Activated T-cell treated with anti-CD3 and anti-CD28 coated beads for 1 hour (primary cell): ENCODE data around the gene SERPINA1.
"Not testable (repeated sequence)": the region's sequence is repeated elsewhere in the genome, so short reads cannot be mapped to it uniquely, and the experiment has no call there.

ENCODE experiments used
- DNase-seq: peaks from one replicate; pipeline ENCODE4 v3.0.0-alpha.2; 2020; ENCODE audit warnings: low read depth

SERPINA1 gene

GRCh38 chr14:94346065-94346786, 42.2 kb downstream of the SERPINA1 start:
- DNase-seq: not testable (repeated sequence)

GRCh38 chr14:94345344-94346064, 42.9 kb downstream of the SERPINA1 start:
- no peak for DNase-seq

DNA sequence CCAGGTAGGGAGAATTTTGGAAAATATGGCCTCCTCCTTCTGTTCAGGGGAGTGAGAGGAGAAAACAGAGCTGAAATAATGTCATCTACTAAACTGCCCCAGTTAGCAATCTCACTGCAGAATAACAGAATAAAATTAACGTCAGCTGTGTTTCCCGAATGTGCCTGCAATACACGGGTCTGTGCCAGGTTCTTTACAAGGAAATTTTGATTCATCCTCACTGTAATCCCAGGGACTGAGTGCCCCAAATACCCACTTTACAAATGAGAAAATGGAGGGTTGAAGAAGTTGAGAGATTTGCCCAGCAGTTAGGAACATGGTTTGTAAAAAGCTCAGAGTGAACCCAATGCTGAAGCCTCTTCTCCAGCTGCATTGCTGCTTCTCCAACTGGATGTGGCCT, 44.0 kb downstream of the SERPINA1 start:
- DNase-seq: no peak

DNA sequence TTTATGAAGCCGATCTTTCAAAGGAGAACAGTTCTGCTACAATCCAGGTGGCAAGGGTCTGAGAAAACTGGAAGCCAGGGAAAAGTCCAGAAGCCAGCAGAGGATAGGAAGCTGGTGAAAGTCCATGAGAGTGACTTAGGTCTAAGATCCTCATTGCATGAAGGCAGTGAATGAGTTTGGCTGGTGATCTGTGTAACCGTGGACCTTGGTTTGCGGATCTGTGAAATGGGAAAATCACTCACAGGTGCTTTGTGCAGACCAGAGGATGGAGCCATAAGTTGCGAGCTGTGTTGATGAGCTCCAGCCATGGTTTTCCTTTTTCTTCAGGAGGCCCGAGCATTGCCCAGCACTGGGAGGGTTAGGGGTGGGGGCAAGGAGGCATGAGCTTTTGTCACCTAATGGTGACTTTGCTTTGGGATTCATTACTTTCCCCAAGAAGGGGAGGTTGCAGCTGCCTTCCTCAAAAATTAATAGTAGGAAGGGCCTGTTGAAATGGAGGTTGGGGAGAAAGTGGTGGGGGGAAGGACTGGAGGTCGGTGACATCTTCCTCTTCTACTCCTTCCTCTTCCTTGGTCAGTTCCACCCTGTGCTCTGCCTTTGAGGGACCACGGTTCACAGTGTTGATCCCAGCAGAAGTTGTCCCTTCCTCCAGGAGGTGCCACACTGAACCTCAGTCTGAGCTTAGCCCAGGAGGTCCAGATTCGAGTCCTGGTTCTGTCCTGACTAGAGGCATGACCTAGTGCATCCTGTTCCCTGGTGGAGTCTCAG, 45.0 kb downstream of the SERPINA1 start:
- no peak for DNase-seq

DNA sequence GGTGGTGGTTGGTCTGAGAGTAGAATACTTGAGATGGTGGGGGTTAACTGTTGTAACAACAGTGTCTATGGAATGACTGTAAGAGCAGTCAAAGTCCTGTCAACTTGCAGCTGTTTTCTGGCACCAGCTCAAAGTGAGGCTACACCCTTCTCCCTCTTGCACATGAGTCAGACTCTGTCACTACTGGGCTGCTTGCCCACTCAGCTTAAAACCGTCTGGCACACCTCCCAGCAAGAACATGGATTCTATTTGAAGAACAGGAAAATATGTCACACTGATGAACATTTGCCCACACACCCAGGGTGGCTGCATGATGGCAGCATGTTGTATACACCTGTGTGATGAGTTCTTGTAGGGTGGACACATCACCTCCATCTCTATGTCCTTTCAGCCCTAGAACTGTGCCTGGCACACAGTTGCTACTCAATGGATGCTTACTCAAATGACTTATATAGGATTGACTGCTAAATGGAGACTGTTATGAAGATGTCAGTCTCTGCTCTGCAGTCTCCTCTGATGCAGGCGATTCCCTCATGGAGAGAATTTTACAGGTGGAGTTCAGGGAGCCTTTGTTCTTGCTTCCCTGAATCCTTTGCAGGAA, 46.0 kb downstream of the SERPINA1 start:
- no peak for DNase-seq

DNA sequence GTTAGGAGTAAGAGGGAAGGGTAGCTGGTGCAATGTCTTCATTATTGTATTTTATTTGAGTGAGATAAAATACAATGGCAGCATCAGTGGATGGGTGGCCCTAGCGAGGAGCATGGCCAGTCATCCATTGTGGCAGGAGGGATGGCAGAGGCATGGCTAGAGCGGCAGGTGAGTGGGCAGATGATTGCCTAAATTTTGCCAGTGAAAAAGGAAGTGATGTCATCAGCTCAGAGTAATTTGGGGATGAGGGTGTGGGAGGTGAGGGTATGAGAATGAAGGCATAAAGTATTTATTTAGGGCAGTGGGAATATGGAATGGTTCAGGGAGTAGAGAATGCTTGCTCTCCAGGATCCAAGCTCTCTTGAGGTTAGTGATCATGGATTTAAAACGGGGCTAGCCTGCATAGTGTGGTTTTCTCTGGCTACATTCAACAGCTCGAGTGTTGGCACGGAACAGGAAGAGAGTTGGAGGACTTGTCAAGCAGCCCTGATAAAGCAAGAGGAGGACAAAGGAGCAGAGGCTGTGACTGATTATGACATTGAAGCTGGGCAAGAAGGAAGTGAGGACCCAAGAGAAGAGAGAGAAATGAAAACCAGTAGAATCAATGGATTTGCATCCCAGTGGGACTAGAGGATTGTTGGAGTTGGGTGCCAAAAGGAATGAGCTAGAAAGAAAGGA, 46.6 kb downstream of the SERPINA1 start:
- DNase-seq: no peak

DNA sequence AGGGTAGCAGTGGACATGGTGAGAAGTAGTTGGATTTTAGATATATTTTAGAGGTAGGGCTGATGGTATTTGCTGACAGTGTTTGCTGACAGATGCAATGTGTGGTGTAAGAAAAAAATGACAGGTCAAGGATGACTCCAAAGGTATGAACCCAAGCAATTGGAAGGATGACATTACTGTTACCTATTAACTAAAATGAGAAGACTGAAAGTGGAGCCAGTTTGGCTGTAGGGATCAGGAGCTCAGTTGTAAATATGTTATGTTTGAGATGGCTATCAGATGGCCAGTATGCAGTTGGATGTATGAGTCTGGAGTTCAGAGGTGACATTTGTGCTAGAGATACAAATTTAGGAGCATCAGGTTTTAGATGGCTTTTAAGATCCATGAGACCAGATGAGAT, 47.9 kb downstream of the SERPINA1 start:
- DNase-seq: no peak

- no peak for DNase-seq
Measured at GRCh38 chr14:94338023-94338422, 50.4 kb downstream of the SERPINA1 start.

GRCh38 chr14:94337274-94337673, 51.1 kb downstream of the SERPINA1 start:
- DNase-seq: no peak

DNA sequence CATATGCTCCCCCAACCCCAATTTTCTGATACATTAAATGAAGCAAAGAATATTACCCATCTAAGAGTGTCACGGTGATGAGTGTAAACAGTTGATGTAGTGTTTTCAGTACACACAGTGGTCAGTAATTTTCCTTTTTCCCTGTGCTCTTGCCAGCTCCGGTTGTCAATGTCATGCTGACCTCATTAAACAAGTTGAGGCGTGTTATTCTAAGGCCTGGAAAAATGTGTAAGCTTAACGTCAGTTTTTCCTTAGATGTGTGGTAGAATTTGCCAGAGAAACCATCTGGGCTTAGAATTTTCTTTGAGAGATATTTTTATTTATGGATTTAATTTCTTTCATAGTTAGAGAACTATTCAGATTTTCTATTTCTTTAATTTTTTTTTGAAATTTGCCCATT, 53.5 kb downstream of the SERPINA1 start:
- no peak for DNase-seq

DNA sequence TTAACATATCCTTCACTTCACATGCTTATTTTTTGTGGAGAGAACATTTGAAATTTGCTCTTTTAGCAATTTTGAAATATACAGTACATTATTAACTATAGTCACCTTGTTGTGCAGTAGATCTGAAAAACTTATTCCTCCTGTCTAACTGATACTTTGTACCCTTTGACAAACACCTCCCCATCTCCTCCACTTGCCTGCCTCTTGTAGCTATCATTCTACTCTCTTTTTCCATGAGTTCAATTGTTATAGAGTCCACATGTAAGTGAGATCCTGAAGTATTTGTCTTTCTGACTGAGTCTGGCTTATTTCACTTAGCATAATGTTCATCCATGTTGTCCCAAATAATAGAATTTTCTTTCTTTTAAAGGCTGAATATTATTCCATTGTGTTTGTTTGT, 55.8 kb downstream of the SERPINA1 start:
- DNase-seq: no peak

GRCh38 chr14:94332063-94332583, 56.3 kb downstream of the SERPINA1 start:
- DNase-seq: no peak

DNA sequence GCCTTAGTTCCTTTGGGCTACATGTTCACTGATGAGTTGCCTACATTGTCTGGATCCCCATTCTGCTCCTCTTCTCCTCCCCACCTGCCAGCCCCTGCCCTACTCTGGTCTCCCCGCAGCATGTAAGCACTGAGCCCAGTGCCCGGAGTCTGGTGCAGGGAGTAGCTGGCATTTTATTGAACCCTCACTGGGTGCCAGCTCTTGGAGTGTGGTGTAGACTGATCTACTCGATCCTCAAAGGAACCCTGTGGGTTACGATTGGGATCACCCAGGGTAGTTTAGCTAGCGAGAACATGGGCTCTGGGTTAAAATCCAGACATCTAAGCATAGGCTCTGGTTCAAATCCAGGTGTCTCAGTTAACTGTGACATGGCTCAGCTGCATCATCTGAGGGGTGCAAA, 56.9 kb downstream of the SERPINA1 start:
- DNase-seq: no peak

- DNase-seq: no peak
Measured at GRCh38 chr14:94330857-94331256, 57.5 kb downstream of the SERPINA1 start.

DNA sequence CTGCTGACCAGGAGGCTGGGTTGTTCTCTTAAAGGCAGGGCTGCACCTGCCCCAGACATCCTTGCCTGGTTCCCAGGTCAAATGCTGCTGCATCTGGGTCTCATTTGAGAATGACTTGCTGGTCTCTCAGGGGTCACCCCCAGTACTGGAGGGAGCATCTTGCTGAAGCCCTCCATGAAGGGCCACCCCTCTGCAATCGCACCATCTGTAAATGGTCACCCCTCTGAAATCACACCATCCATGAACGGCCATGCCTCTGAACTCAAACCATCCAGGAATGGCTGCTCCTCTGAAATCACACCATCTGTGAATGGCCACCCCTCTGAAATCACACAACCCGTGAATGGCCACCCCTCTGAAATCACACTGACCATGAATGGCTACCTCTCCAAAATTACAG, 58.0 kb downstream of the SERPINA1 start:
- no peak for DNase-seq

GRCh38 chr14:94329857-94330256, 58.5 kb downstream of the SERPINA1 start:
- DNase-seq: no peak

DNA sequence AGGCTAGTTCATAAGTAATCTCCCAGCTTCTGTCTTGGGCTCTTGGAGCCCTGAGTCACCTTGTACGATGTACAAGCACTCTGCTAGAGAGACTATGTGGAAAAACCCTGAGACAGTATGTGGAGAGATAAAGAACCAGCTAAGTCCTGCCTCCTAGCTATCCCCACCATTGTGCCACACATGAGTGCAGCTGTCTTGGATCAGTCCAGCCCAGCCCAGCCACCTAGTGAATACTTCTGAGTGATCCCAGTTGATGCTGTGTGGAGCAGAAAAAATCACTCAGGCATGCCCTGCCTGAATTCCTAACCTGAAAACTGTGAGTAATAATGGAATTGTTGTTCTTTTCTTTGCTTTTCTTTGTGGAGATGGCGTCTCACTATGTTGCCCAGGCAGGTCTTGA, 60.2 kb downstream of the SERPINA1 start:
- DNase-seq: no peak
